Measurements from ENCODE around the gene CAPNS2. TPM values are rescaled to one million over a fixed set of nuclear protein-coding genes. Genes with fewer than 3 reads are reported as not detected.

Gene CAPNS2
- total RNA-seq (2022; extraction: Qiagen RNA extraction), result not detected in 5 replicates

DNA sequence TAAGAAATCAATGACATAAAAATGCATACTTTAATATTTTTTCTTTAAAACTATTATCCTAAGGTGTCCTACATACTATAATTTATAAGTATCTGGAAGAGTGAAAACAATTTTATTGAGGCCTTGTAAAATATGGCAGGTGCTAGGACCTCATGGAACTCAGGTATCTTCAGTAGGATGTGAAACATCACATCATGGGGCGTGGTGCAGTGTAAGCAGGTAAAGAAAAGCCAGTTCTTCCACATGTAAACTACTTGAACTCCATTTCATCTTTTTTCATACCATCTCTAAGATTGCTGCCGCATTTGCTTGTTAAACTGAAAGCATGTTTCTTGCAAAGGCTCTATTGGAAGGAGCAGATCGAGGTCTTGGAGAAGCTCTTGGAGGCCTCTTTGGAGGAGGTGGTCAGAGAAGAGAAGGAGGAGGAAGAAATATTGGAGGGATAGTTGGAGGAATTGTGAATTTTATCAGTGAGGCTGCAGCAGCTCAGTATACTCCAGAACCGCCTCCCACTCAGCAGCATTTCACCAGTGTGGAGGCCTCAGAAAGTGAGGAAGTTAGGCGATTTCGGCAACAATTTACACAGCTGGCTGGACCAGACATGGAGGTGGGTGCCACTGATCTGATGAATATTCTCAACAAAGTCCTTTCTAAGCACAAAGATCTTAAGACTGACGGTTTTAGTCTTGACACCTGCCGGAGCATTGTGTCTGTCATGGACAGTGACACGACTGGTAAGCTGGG is at the start of gene CAPNS2:
TSS of gene CAPNS2 (plus strand) at position 253 of the 744 bp plus-strand sequence. CDS start at position 326, 73 bp downstream.

Other genes with a start within 250 kb of the CAPNS2 start
- gene IRX6, start 242.5 kb upstream of the CAPNS2 start, total RNA-seq (2022; extraction: Qiagen RNA extraction), result not detected in 5 replicates
- gene MMP2, start 87.5 kb upstream of the CAPNS2 start, total RNA-seq (2022; extraction: Qiagen RNA extraction), result 7.8 to 11.5 TPM (median 10.1 TPM) in 5 replicates
- gene LPCAT2, start 57.6 kb upstream of the CAPNS2 start, total RNA-seq (2022; extraction: Qiagen RNA extraction), result 3.6 to 7.4 TPM (median 5.9 TPM) in 5 replicates
- 0.07 to 0.09 TPM in 2 of 5 replicates, not detected in the others for gene SLC6A2, start 89.3 kb downstream of the CAPNS2 start, total RNA-seq (2022; extraction: Qiagen RNA extraction)

Measured in A549 treated with Mapracorat at 1 μM for 4 hours (cell line).